ENCODE data around the gene DNAH14. TPM values are rescaled to one million over a fixed set of nuclear protein-coding genes. Genes with fewer than 3 reads are reported as not detected.

The DNAH14 gene
- total and polyA plus RNA-seq, 2 of the 8 experiments (the other 6 are each of a cell fraction or from before 2014, with no cell fraction given), result 8.4 to 40.7 TPM

DNA sequence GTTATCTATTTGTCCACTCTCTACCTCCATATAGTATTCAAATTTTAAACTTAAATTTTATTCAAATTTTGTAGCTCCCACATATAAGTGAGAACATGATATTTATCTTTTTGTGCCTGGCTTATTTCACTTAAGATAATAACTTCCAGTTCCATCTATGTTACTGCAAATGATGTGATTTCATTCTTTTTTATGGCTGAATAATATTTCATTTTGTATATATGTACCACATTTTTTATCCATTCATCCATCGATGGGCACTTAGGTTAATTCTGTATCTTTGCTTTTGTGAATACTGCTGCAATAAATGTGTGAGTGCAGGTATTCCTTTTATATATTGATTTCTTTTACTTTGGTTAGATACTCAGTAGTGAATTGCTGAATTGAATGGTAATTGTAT is 2.1 kb downstream of the DNAH14 start:
- Histone ChIP-seq H4K91ac (replicated peaks; ENCODE audit: insufficient read length, low read length) (no peak overlapping the region), H3K27ac (ENCODE audit: low read depth, low read length) (no peak overlapping the region), H3K4me1 (replicated peaks in 1 of 4; ENCODE audit: control insufficient read depth in 3 of 4, insufficient read depth in 4 of 4, low read length in 3 of 4) (peaks cover 0 to 3% (median 0%) of the 10 kb centered on the region in 4 experiments; a peak in 1 of 7 replicates), H3K27me3 (replicated peaks in 1 of 4; ENCODE audit: control insufficient read depth in 3 of 4, extremely low read depth in 1 of 4, insufficient read depth in 3 of 4, low read length in 3 of 4) (no peaks in the 10 kb centered on the region), H3K9ac (replicated peaks in 1 of 4; ENCODE audit: extremely low read depth in 1 of 4, low read depth in 3 of 4, low read length in 3 of 4) (no peak overlapping the region), H3K4me3 (ENCODE audit: extremely low read depth in 1 of 4, insufficient read depth in 2 of 4, low read depth in 3 of 4, low read length in 4 of 4) (no peak overlapping the region), H2BK12ac (ENCODE audit: low read depth, low read length) (no peak overlapping the region), H2BK15ac (ENCODE audit: low read length) (no peak overlapping the region), H3K79me2 (ENCODE audit: control insufficient read depth in 1 of 2, insufficient read depth in 2 of 2, low read length in 2 of 2) (peaks cover 0 to 35% of the 10 kb centered on the region in 2 experiments; a peak in 2 of 4 replicates), H3K23me2 (ENCODE audit: low read depth, low read length) (no peaks in the 10 kb centered on the region; the same call in 1 of the 2 replicates), H3K4ac (replicated peaks; ENCODE audit: insufficient read length, low read depth, low read length) (no peak overlapping the region), H3K14ac (ENCODE audit: insufficient read length) (no peak overlapping the region), H3K36me3 (ENCODE audit: control insufficient read depth in 2 of 4, insufficient read depth in 4 of 4, low read length in 3 of 4) (no peaks in the 10 kb centered on the region; a peak in 2 of 8 replicates), H4K5ac (ENCODE audit: insufficient read length, low read depth, low read length) (no peak overlapping the region), H2BK5ac (ENCODE audit: low read depth, low read length) (no peak overlapping the region), H3K18ac (ENCODE audit: extremely low read depth, low read length) (no peak overlapping the region), H2AFZ (ENCODE audit: low read length) (no peak overlapping the region), H3K23ac (ENCODE audit: insufficient read length) (no peak overlapping the region), H3K79me1 (ENCODE audit: low read depth, low read length) (no peaks in the 10 kb centered on the region), H3K4me2 (ENCODE audit: insufficient read depth in 1 of 2, low read depth in 2 of 2, low read length in 2 of 2) (no peak overlapping the region), H2BK120ac (replicated peaks; ENCODE audit: low read depth, low read length) (no peak overlapping the region), H4K20me1 (replicated peaks in 1 of 2; ENCODE audit: control insufficient read depth in 1 of 2, insufficient read depth in 2 of 2, low read length in 2 of 2) (no peaks in the 10 kb centered on the region), H3K56ac (replicated peaks; ENCODE audit: insufficient read length, low read depth, low read length) (no peak overlapping the region), H3K9me3 (ENCODE audit: insufficient read depth in 2 of 2, low read depth in 1 of 2, low read length in 1 of 2) (peaks cover 9 to 17% of the 10 kb centered on the region in 2 experiments), H4K8ac (ENCODE audit: extremely low read depth, insufficient read depth, low read length) (no peak overlapping the region), H2BK20ac (ENCODE audit: low read length) (no peak overlapping the region), H2AK5ac (ENCODE audit: low read depth, low read length) (no peak overlapping the region)
- ChIA-PET POLR2A (ENCODE audit: partially characterized antibody) (no interaction called here), CTCF (ENCODE audit: partially characterized antibody) (interaction anchor here (1.6 kb wide), 1 partner anchor 80 kb away, joined by 8 read pairs; no protein-coding TSS in a partner anchor)
- no peak for DNase-seq (ENCODE audit: low read depth in 1 of 2, low spot score in 2 of 2)
- FAIRE-seq, result no peak
- 96% methylated on average over 1 of the region's 1 CpG; no CpG with 5 or more reads in 1 of the 2 experiments for WGBS, 2 experiments (ENCODE audit: extremely low coverage in 1 of 2, insufficient coverage in 1 of 2, insufficient read length in 1 of 2, insufficient replicate concordance in 2 of 2, low coverage in 1 of 2, low lambda C conversion rate in 2 of 2, missing lambda C conversion rate in 1 of 2)
- TF ChIP-seq SIX5 (IDR thresholded peaks at IDR 0.05; ENCODE audit: low read depth, low read length) (no peak), GABPA (IDR thresholded peaks at IDR 0.05; ENCODE audit: borderline replicate concordance, insufficient read depth, low read length) (no peak), RAD21 (IDR thresholded peaks at IDR 0.05 in 1 of 2, conservative IDR thresholded peaks at IDR 0.05 in 1 of 2; ENCODE audit: low read depth in 2 of 2, low read length in 2 of 2) (no peak), NRF1 (IDR thresholded peaks at IDR 0.05; ENCODE audit: low read depth, low read length) (no peak)

Data from H1 (cell line).